Uterus (tissue), 2 donors: ENCODE data around the gene HLA-DPB1.

Source experiments
- POLR2A ChIP-seq, 2 donors: fragments of 450-650 bp; IDR thresholded peaks; one replicate each; pipeline ENCODE4 v1.6.1; 2016; ENCODE audit warnings: antibody characterized with exemption in 2 of 2, mild to moderate bottlenecking in 1 of 2, moderate library complexity in 1 of 2
- TF ChIP-seq, protein P1 (sequence below), 4 experiments: fragments of 200-600 bp in 2 of 4; fragments of 450-650 bp in 2 of 4; sonication (generic) in 2 of 4; IDR thresholded peaks; one replicate each; pipeline ENCODE4 v1.5.1; 2016 to 2019; ENCODE audit warnings: antibody characterized with exemption in 4 of 4, mild to moderate bottlenecking in 2 of 4, moderate library complexity in 1 of 4

DNA sequence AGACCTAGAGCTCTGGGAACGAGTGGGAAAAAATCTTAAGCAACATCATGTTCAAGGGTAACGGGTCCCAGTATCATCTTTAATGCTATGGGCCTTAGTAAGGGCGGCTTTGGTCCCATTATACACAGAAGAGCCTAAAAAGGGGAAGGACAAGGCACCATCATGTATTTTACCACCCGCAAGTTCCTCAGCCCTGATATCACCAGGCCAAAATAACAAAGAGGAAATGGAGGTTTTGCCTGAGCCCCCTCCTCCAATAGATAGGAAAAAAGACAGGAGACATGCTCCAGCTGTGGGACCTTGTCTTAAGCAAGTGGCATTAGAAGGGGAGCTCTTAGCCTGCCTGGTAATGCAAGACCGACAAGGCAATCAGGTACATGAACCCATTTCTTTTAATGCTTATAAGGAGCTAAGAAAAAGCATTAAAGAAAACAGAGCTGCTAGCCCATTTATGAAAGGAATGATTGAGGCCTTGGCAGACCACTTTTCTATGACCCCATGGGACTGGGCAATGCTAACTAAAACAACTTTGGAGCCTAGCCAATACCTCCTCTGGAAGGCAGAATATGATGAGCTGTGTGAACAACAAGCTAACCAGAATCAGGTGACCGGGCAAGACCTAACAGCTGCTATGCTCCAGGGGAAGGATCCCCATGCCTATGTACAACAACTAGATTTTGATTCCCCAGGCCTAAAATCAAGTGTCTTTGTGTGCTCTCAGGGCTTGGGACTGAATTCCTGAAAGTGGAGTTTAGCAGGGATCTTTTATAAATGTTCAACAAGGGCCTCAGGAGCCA is 25.6 kb upstream of the HLA-DPB1 start:
- TF ChIP-seq, protein P1, sequence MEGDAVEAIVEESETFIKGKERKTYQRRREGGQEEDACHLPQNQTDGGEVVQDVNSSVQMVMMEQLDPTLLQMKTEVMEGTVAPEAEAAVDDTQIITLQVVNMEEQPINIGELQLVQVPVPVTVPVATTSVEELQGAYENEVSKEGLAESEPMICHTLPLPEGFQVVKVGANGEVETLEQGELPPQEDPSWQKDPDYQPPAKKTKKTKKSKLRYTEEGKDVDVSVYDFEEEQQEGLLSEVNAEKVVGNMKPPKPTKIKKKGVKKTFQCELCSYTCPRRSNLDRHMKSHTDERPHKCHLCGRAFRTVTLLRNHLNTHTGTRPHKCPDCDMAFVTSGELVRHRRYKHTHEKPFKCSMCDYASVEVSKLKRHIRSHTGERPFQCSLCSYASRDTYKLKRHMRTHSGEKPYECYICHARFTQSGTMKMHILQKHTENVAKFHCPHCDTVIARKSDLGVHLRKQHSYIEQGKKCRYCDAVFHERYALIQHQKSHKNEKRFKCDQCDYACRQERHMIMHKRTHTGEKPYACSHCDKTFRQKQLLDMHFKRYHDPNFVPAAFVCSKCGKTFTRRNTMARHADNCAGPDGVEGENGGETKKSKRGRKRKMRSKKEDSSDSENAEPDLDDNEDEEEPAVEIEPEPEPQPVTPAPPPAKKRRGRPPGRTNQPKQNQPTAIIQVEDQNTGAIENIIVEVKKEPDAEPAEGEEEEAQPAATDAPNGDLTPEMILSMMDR (IDR thresholded peaks at IDR 0.05), result no peak
- no peak for TF ChIP-seq POLR2A (IDR thresholded peaks at IDR 0.05)
